Measurements from ENCODE around the gene ARMC3. TPM values are rescaled to one million over a fixed set of nuclear protein-coding genes. Genes with fewer than 3 reads are reported as not detected.

ARMC3 gene
- total RNA-seq, 1 experiment from 2014 or later = 0.09 TPM

DNA sequence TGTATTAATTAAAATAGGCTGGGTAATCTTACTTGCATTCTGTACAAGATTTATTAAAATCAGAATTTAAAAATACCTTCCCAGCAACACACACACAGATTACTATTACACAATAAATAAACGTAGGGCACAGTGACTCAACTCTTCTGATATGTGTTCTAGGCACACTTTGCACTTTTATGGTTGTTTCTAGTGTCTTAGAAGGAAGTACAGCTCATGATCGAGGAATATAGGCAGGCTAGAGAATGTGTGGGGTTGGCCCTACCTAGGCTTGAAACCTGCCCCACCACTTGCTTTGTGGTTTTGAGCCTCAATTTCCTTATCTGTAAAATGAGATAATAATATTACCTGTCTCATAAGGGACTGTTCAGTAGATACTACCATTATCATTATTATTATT is 30.5 kb downstream of the ARMC3 start:
- no peak overlapping the region for H3K9ac ChIP-seq (ENCODE audit: extremely low read depth, insufficient read length, low read length)

More for the DNA sequence above, 30.5 kb downstream of the ARMC3 start:
- H3T11ph ChIP-seq (ENCODE audit: low read length) = no peak overlapping the region
- H3K18ac ChIP-seq (ENCODE audit: insufficient read length, low read depth, low read length) = no peak overlapping the region
- no peaks in the 10 kb centered on the region for H3K79me1 ChIP-seq (ENCODE audit: insufficient read depth, low read depth, low read length, poor library complexity, severe bottlenecking)
- H4K8ac ChIP-seq (replicated peaks; ENCODE audit: insufficient read length, low read depth, low read length) = no peak overlapping the region
- no peak overlapping the region for H3K4ac ChIP-seq (ENCODE audit: low read depth, low read length)
- H2BK120ac ChIP-seq (ENCODE audit: low read depth, low read length, poor library complexity, severe bottlenecking) = no peak overlapping the region
- TF ChIP-seq, protein P1, sequence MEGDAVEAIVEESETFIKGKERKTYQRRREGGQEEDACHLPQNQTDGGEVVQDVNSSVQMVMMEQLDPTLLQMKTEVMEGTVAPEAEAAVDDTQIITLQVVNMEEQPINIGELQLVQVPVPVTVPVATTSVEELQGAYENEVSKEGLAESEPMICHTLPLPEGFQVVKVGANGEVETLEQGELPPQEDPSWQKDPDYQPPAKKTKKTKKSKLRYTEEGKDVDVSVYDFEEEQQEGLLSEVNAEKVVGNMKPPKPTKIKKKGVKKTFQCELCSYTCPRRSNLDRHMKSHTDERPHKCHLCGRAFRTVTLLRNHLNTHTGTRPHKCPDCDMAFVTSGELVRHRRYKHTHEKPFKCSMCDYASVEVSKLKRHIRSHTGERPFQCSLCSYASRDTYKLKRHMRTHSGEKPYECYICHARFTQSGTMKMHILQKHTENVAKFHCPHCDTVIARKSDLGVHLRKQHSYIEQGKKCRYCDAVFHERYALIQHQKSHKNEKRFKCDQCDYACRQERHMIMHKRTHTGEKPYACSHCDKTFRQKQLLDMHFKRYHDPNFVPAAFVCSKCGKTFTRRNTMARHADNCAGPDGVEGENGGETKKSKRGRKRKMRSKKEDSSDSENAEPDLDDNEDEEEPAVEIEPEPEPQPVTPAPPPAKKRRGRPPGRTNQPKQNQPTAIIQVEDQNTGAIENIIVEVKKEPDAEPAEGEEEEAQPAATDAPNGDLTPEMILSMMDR (conservative IDR thresholded peaks at IDR 0.05) = no peak
- no peak overlapping the region for H3K27ac ChIP-seq (ENCODE audit: insufficient read length, low read depth, low read length)
- no peak overlapping the region for H3K4me2 ChIP-seq (ENCODE audit: insufficient read depth, insufficient read length, low read length)
- H3K23me2 ChIP-seq (ENCODE audit: insufficient read length, low read depth, low read length, poor library complexity, severe bottlenecking) = no peaks in the 10 kb centered on the region
- no peak overlapping the region for H2BK15ac ChIP-seq (ENCODE audit: low read depth, low read length)
- Mint-ChIP-seq H3K27ac (no peak overlapping the region), H3K9me3 (peaks cover 2 to 5% of the 10 kb centered on the region in 2 experiments; a peak in 3 of 5 replicates), H3K27me3 (ENCODE audit: low read depth) (no peaks in the 10 kb centered on the region), H3K4me1 (peaks cover 3 to 6% of the 10 kb centered on the region in 2 experiments; a peak in 1 of 4 replicates), H3K36me3 (ENCODE audit: insufficient read depth in 1 of 3, low read depth in 3 of 3) (peaks cover 0 to 10% (median 0%) of the 10 kb centered on the region in 3 experiments; a peak in 2 of 7 replicates), H3K4me3 (no peak overlapping the region)
- H4K91ac ChIP-seq (ENCODE audit: insufficient read length, low read depth, low read length) = no peak overlapping the region
- no peak overlapping the region for H3K14ac ChIP-seq (ENCODE audit: insufficient read depth, low read length)
- no peaks in the 10 kb centered on the region for H3K9me3 ChIP-seq (ENCODE audit: control insufficient read depth, low read depth, low read length)
- H2BK20ac ChIP-seq (ENCODE audit: low read depth, low read length, poor library complexity, severe bottlenecking) = no peak overlapping the region
- no peak overlapping the region for H3K56ac ChIP-seq (ENCODE audit: insufficient read length, low read depth, low read length)
- H2AK5ac ChIP-seq (ENCODE audit: insufficient read length, low read length) = no peak overlapping the region
- no peaks in the 10 kb centered on the region for H3K79me2 ChIP-seq (ENCODE audit: insufficient read depth, low read length)
- H2BK5ac ChIP-seq (ENCODE audit: insufficient read length, low read length) = no peak overlapping the region
- no peak overlapping the region for H3K23ac ChIP-seq (ENCODE audit: insufficient read length, low read depth, low read length)
- DNase-seq = no peak
- no peak overlapping the region for H2AFZ ChIP-seq (ENCODE audit: low read length)
- H3K27me3 ChIP-seq (ENCODE audit: insufficient read depth, low read length) = no peaks in the 10 kb centered on the region
- no CpG with 5 or more reads among the region's 2 CpGs for WGBS (ENCODE audit: extremely low coverage, insufficient read length, low lambda C conversion rate)
- H2BK12ac ChIP-seq (ENCODE audit: insufficient read length, low read depth, low read length) = no peak overlapping the region
- H3K4me1 ChIP-seq (ENCODE audit: insufficient read depth, low read length) = no peaks in the 10 kb centered on the region
- H4K5ac ChIP-seq (ENCODE audit: insufficient read length, low read depth, low read length) = no peak overlapping the region
- no peaks in the 10 kb centered on the region for H4K20me1 ChIP-seq (ENCODE audit: control insufficient read depth, insufficient read depth, insufficient read length)

Data from H9 (cell line).